Neuronal stem cell (in vitro differentiated cells): ENCODE data around the gene NT5DC4.

Experiments
- DNase-seq: peaks from one replicate; pipeline ENCODE4 v3.0.0-alpha.2; 2013; ENCODE audit warnings: low spot score
- H2AFZ ChIP-seq: one replicate; pipeline ENCODE4 v1.6.1; 2013; ENCODE audit warnings: mild to moderate bottlenecking, low read length, inconsistent platforms
- H2AK5ac ChIP-seq: 2 replicates; pipeline ENCODE4 v1.6.1; 2013; ENCODE audit warnings: low read depth, mild to moderate bottlenecking, inconsistent platforms, low read length, moderate library complexity, mixed read lengths
- H2BK120ac ChIP-seq: 2 replicates; pipeline ENCODE4 v1.6.1; 2013; ENCODE audit warnings: low read depth, mild to moderate bottlenecking, inconsistent platforms, low read length, moderate library complexity, mixed read lengths
- H2BK12ac ChIP-seq: one replicate; pipeline ENCODE4 v1.6.1; 2013; ENCODE audit warnings: low read length, inconsistent platforms
- H2BK15ac ChIP-seq: 2 replicates; pipeline ENCODE4 v1.6.1; 2013; ENCODE audit warnings: mild to moderate bottlenecking, low read length, inconsistent platforms, mixed read lengths
- H2BK5ac ChIP-seq: one replicate; pipeline ENCODE4 v1.6.1; 2013; ENCODE audit warnings: inconsistent platforms, mild to moderate bottlenecking, low read length, moderate library complexity
- H3K14ac ChIP-seq: one replicate; pipeline ENCODE4 v1.6.1; 2013; ENCODE audit warnings: low read length, inconsistent platforms
- H3K18ac ChIP-seq: 2 replicates; pipeline ENCODE4 v1.6.1; 2013; ENCODE audit warnings: low read length, inconsistent platforms
- H3K23ac ChIP-seq: 2 replicates; pipeline ENCODE4 v1.6.1; 2013; ENCODE audit warnings: low read depth, mild to moderate bottlenecking, mixed read lengths, low read length, inconsistent platforms; ENCODE audit not compliant: poor library complexity
- H3K27ac ChIP-seq: replicated peaks from 3 replicates; pipeline ENCODE4 v1.5.1; 2013; ENCODE audit warnings: low read length, inconsistent platforms
- H3K27me3 ChIP-seq, 3 experiments: 2 replicates each; pipeline ENCODE4 v1.6.1; 2013; ENCODE audit warnings: low read length in 3 of 3, mild to moderate bottlenecking in 2 of 3, inconsistent platforms in 1 of 3, low read depth in 1 of 3, mixed read lengths in 1 of 3, moderate library complexity in 1 of 3; ENCODE audit not compliant: control insufficient read depth in 3 of 3, insufficient read depth in 3 of 3
- H3K36me3 ChIP-seq, 2 donors: replicated peaks in 1 of 2; 2 replicates each; pipeline ENCODE4 v1.6.1; 2013; ENCODE audit warnings: low read length in 2 of 2; ENCODE audit not compliant: control insufficient read depth in 2 of 2, insufficient read depth in 2 of 2
- H3K4ac ChIP-seq: 2 replicates; pipeline ENCODE4 v1.6.1; 2013; ENCODE audit warnings: inconsistent platforms, mild to moderate bottlenecking, low read length, moderate library complexity
- H3K4me1 ChIP-seq, 2 donors: 1 replicate in 1 of 2; 2 replicates in 1 of 2; pipeline ENCODE4 v1.6.1; 2013; ENCODE audit warnings: low read length in 2 of 2, low read depth in 1 of 2; ENCODE audit not compliant: control insufficient read depth in 2 of 2, insufficient read depth in 1 of 2
- H3K4me2 ChIP-seq: one replicate; pipeline ENCODE4 v1.6.1; 2013; ENCODE audit warnings: mild to moderate bottlenecking, low read length, inconsistent platforms; ENCODE audit not compliant: insufficient read depth, poor library complexity, severe bottlenecking
- H3K4me3 ChIP-seq, 2 donors: 2 replicates each; pipeline ENCODE4 v1.5.1; 2013; ENCODE audit warnings: low read length in 2 of 2, mild to moderate bottlenecking in 2 of 2, inconsistent platforms in 1 of 2, moderate library complexity in 1 of 2
- H3K79me1 ChIP-seq: one replicate; pipeline ENCODE4 v1.6.1; 2013; ENCODE audit warnings: low read depth, mild to moderate bottlenecking, inconsistent platforms, low read length, moderate library complexity
- H3K9ac ChIP-seq: one replicate; pipeline ENCODE4 v1.6.1; 2013; ENCODE audit warnings: mild to moderate bottlenecking, low read depth, low read length, inconsistent platforms; ENCODE audit not compliant: poor library complexity
- H3K9me3 ChIP-seq, 2 donors: replicated peaks in 1 of 2; 2 replicates each; pipeline versions ENCODE3 to v1.6.1; 2013; ENCODE audit warnings: low read length in 2 of 2, mild to moderate bottlenecking in 2 of 2, inconsistent platforms in 1 of 2, low read depth in 1 of 2, mixed read lengths in 1 of 2, moderate library complexity in 1 of 2; ENCODE audit not compliant: control insufficient read depth in 2 of 2, insufficient read depth in 1 of 2
- H4K8ac ChIP-seq: one replicate; pipeline ENCODE4 v1.6.1; 2013; ENCODE audit warnings: low read depth, mild to moderate bottlenecking, inconsistent platforms, low read length, moderate library complexity
- H4K91ac ChIP-seq: one replicate; pipeline ENCODE4 v1.6.1; 2013; ENCODE audit warnings: low read length, low read depth, mild to moderate bottlenecking, inconsistent platforms; ENCODE audit not compliant: poor library complexity
- WGBS, 2 donors: extraction: QIAGEN DNeasy Blood & Tissue Kit; methylation state at CpG; one replicate each; pipeline ENCODE4 v1.1.7; 2013; ENCODE audit warnings: missing lambda C conversion rate in 2 of 2, mixed read lengths in 1 of 2; ENCODE audit not compliant: insufficient read length in 2 of 2, insufficient replicate concordance in 1 of 2; ENCODE audit errors: extremely low coverage in 2 of 2; 5-methylcytosine and 5-hydroxymethylcytosine counted together

Gene NT5DC4

DNA sequence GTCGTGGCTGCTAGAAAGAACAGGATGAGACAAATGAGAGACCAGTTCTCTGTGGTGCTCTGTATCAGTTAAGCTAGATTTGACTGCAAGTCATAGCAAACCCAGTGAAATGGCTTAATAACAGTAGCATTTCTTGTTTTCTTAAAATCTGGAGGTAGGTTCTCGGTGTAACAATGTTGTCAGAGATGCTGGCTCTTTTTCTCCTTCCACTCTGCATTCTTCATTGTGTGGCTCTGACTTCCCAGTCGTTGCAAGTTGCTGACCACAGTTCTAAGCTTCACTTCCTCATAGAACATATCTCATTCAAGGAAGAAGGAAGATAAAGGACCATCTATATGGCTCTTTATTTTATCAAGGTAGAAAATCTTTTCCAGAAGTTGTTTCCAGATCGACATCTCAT, 51.5 kb downstream of the NT5DC4 start:
- no peak overlapping the region for H2BK15ac ChIP-seq
- no peaks in the 10 kb centered on the region for H3K27me3 ChIP-seq
- no peak overlapping the region for H3K27ac ChIP-seq
- H2BK120ac ChIP-seq = no peak overlapping the region
- H3K4me3 ChIP-seq = no peak overlapping the region
- H3K14ac ChIP-seq = no peak overlapping the region
- no peak overlapping the region for H2AK5ac ChIP-seq
- H3K4ac ChIP-seq = no peak overlapping the region
- H3K4me2 ChIP-seq = no peak overlapping the region
- no peak overlapping the region for H4K8ac ChIP-seq
- no peak overlapping the region for H3K23ac ChIP-seq
- H4K91ac ChIP-seq = no peak overlapping the region
- no peak overlapping the region for H3K18ac ChIP-seq
- no peak overlapping the region for H3K9ac ChIP-seq
- H3K36me3 ChIP-seq = no peaks in the 10 kb centered on the region
- no peaks in the 10 kb centered on the region for H3K9me3 ChIP-seq
- DNase-seq = no peak
- H3K4me1 ChIP-seq = peaks cover 0 to 4% of the 10 kb centered on the region in 2 donors
- H2BK5ac ChIP-seq = no peak overlapping the region
- no CpG with 5 or more reads among the region's 4 CpGs for WGBS, 2 donors
- H3K79me1 ChIP-seq = no peaks in the 10 kb centered on the region
- H2BK12ac ChIP-seq = no peak overlapping the region
- H2AFZ ChIP-seq = no peak overlapping the region

DNA sequence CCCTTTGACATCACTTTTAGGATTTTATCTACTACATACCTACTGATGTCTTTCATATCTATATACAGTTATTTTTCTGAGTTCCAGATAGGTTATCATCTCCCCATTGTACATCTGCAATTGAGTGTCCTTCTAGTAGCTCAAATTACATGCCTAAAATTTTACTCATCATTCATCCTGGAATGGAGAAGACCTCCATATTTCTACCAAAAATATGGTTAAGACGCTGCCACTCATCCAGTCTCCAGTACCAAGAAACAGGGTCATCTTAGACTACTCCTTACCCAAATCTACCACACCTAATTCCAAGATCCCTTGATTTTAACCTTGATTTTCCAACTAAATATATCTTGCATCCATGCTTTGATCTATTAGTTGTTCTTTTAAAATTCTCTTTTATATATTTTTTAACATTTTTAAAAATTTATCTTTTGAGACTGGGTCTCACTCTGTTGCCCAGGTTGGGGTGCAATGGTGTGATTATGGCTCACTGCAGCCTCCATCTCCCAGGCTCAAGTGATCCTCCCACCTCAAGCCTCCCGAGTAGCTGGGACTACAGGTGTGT, 52.2 kb downstream of the NT5DC4 start:
- Histone ChIP-seq H2BK5ac (no peak overlapping the region), H4K91ac (no peak overlapping the region), H3K36me3 (no peaks in the 10 kb centered on the region), H3K4me1 (peaks cover 0 to 7% of the 10 kb centered on the region in 2 donors), H3K23ac (no peak overlapping the region), H3K9me3 (no peaks in the 10 kb centered on the region), H3K27me3 (no peaks in the 10 kb centered on the region), H2BK12ac (no peak overlapping the region), H4K8ac (no peak overlapping the region), H2BK15ac (no peak overlapping the region), H3K4me3 (no peak overlapping the region), H3K79me1 (no peaks in the 10 kb centered on the region), H3K18ac (no peak overlapping the region), H3K4me2 (no peak overlapping the region), H3K4ac (no peak overlapping the region), H3K27ac (no peak overlapping the region), H2AK5ac (no peak overlapping the region), H2AFZ (no peak overlapping the region), H3K9ac (no peak overlapping the region), H2BK120ac (no peak overlapping the region), H3K14ac (no peak overlapping the region)
- DNase-seq = no peak
- no CpG with 5 or more reads among the region's 2 CpGs for WGBS, 2 donors

DNA sequence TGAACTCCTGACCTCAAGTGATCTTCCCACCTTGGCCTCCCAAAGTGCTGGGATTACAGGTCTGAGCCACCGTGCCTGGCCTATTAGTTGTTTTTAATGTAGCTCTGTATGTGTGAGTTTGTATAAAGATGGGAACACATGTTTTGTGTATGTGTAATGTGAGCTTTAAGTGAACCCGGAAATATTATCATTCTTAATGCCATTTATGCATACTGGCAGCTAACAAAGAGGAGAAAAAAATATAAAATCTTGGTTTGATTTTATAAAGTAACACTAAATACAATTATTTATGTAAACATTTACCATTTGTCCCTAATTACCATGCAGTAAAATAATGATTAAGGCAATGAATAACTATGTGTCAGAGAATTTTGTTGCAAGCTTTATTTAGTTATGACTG, 52.7 kb downstream of the NT5DC4 start:
- Histone ChIP-seq H2BK120ac (no peak overlapping the region), H4K91ac (no peak overlapping the region), H2BK5ac (no peak overlapping the region), H3K14ac (no peak overlapping the region), H3K4me3 (no peak overlapping the region), H3K4ac (no peak overlapping the region), H3K36me3 (no peaks in the 10 kb centered on the region), H3K4me1 (peaks cover 0 to 7% of the 10 kb centered on the region in 2 donors), H2BK12ac (no peak overlapping the region), H3K9ac (no peak overlapping the region), H3K4me2 (no peak overlapping the region), H3K23ac (no peak overlapping the region), H2AFZ (no peak overlapping the region), H2BK15ac (no peak overlapping the region), H4K8ac (no peak overlapping the region), H3K27me3 (no peaks in the 10 kb centered on the region), H2AK5ac (no peak overlapping the region), H3K18ac (no peak overlapping the region), H3K79me1 (no peaks in the 10 kb centered on the region), H3K9me3 (no peaks in the 10 kb centered on the region), H3K27ac (no peak overlapping the region)
- WGBS, 2 donors = no CpG with 5 or more reads among the region's 2 CpGs
- no peak for DNase-seq

- Histone ChIP-seq H3K4me3 (no peak overlapping the region), H3K4me2 (no peak overlapping the region), H3K79me1 (no peaks in the 10 kb centered on the region), H3K27me3 (no peaks in the 10 kb centered on the region), H2AK5ac (no peak overlapping the region), H3K23ac (no peak overlapping the region), H3K27ac (no peak overlapping the region), H3K4ac (no peak overlapping the region), H4K8ac (no peak overlapping the region), H2BK5ac (no peak overlapping the region), H3K9me3 (no peaks in the 10 kb centered on the region), H2BK12ac (no peak overlapping the region), H3K9ac (no peak overlapping the region), H3K14ac (no peak overlapping the region), H4K91ac (no peak overlapping the region), H2BK15ac (no peak overlapping the region), H3K18ac (no peak overlapping the region), H3K36me3 (no peaks in the 10 kb centered on the region), H2BK120ac (no peak overlapping the region), H3K4me1 (peaks cover 0 to 7% of the 10 kb centered on the region in 2 donors), H2AFZ (no peak overlapping the region)
- no CpG with 5 or more reads among the region's 3 CpGs for WGBS, 2 donors
- DNase-seq = no peak
These were observed 53.9 kb downstream of the NT5DC4 start for GRCh38 chr2:112774536-112775285.
